Measurements from ENCODE around the gene DEFB131A. TPM values are rescaled to one million over a fixed set of nuclear protein-coding genes. Genes with fewer than 3 reads are reported as not detected.
"Not testable (repeated sequence)": the region's sequence is repeated elsewhere in the genome, so short reads cannot be mapped to it uniquely, and the experiment has no call there.

DEFB131A gene
- total and polyA plus RNA-seq, 5 donors from 2014 or later, result not detected

DNA sequence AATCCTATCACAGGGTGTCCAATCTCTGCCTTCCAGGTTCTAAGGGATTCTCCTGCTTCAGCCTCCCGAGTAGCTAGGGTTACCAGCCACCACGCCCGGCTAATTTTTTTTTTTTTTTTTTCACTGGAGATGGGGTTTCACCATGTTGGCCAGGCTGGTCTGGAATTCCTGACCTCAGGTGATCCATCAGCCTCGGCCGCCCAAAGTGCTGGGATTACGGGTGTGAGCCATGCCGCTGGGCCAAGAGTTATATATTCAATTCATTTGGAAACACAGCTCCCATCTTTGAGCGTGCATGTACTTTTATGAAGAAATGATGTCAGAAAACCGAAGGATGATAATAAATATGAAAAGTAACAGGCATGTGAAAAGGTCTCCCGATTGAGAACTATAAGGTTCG, 38.7 kb downstream of the DEFB131A start:
- not testable (repeated sequence) for H3K4me1 ChIP-seq (ENCODE audit: control insufficient read depth, insufficient read depth, low read length, poor library complexity, severe bottlenecking); H3K27me3 ChIP-seq (ENCODE audit: control insufficient read depth, insufficient read depth, low read length); H3K27me3 Mint-ChIP-seq; H3K9me3 Mint-ChIP-seq; H3K4me3 ChIP-seq (ENCODE audit: low read depth, low read length); ATAC-seq (ENCODE audit: low read depth in 2 of 2); H3K9me3 ChIP-seq (ENCODE audit: control insufficient read depth in 2 of 2, low read length in 2 of 2); H3K27ac ChIP-seq (ENCODE audit: insufficient read depth, low read length, poor library complexity, severe bottlenecking); H3K36me3 ChIP-seq (ENCODE audit: control insufficient read depth, insufficient read depth, low read length); H3K36me3 Mint-ChIP-seq; DNase-seq; H3K4me3 Mint-ChIP-seq; H3K27ac Mint-ChIP-seq; H3K4me1 Mint-ChIP-seq

DNA sequence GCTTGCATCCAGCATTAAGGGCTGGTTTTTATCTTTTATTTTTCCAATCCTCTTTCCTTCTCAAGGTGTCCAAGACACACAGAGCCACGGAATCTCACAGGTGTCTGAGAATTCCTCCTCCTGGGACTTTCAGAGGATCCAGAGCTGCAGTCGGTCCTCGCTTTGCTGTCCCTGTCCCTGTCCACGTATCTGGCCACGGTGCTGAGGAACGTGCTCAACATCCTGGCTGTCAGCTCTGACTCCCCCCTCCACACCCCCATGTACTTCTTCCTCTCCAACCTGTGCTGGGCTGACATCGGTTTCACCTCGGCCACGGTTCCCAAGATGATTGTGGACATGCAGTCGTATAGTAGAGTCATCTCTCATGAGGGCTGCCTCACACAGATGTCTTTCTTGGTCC, 39.5 kb downstream of the DEFB131A start:
- not testable (repeated sequence) for H3K4me1 ChIP-seq (ENCODE audit: control insufficient read depth, insufficient read depth, low read length, poor library complexity, severe bottlenecking); H3K36me3 Mint-ChIP-seq; H3K9me3 ChIP-seq (ENCODE audit: control insufficient read depth in 2 of 2, low read length in 2 of 2); H3K27ac ChIP-seq (ENCODE audit: insufficient read depth, low read length, poor library complexity, severe bottlenecking); H3K36me3 ChIP-seq (ENCODE audit: control insufficient read depth, insufficient read depth, low read length); H3K4me1 Mint-ChIP-seq; H3K4me3 Mint-ChIP-seq; H3K9me3 Mint-ChIP-seq; DNase-seq; H3K27me3 ChIP-seq (ENCODE audit: control insufficient read depth, insufficient read depth, low read length); H3K27me3 Mint-ChIP-seq; H3K27ac Mint-ChIP-seq; ATAC-seq (ENCODE audit: low read depth in 2 of 2); H3K4me3 ChIP-seq (ENCODE audit: low read depth, low read length)

GRCh38 chr4:9486880-9487279, 42.7 kb downstream of the DEFB131A start:
- not testable (repeated sequence) for DNase-seq; H3K4me1 ChIP-seq (ENCODE audit: control insufficient read depth, insufficient read depth, low read length, poor library complexity, severe bottlenecking); ATAC-seq (ENCODE audit: low read depth in 2 of 2); H3K4me3 Mint-ChIP-seq; H3K27me3 Mint-ChIP-seq; H3K27me3 ChIP-seq (ENCODE audit: control insufficient read depth, insufficient read depth, low read length); H3K36me3 ChIP-seq (ENCODE audit: control insufficient read depth, insufficient read depth, low read length); H3K36me3 Mint-ChIP-seq; H3K4me3 ChIP-seq (ENCODE audit: low read depth, low read length); H3K9me3 ChIP-seq (ENCODE audit: control insufficient read depth in 2 of 2, low read length in 2 of 2); H3K9me3 Mint-ChIP-seq; H3K4me1 Mint-ChIP-seq; H3K27ac ChIP-seq (ENCODE audit: insufficient read depth, low read length, poor library complexity, severe bottlenecking); H3K27ac Mint-ChIP-seq

- not testable (repeated sequence) for H3K27me3 Mint-ChIP-seq; H3K36me3 ChIP-seq (ENCODE audit: control insufficient read depth, insufficient read depth, low read length); H3K4me3 Mint-ChIP-seq; DNase-seq; ATAC-seq (ENCODE audit: low read depth in 2 of 2); H3K4me1 ChIP-seq (ENCODE audit: control insufficient read depth, insufficient read depth, low read length, poor library complexity, severe bottlenecking); H3K36me3 Mint-ChIP-seq; H3K27ac Mint-ChIP-seq; H3K4me3 ChIP-seq (ENCODE audit: low read depth, low read length); H3K27ac ChIP-seq (ENCODE audit: insufficient read depth, low read length, poor library complexity, severe bottlenecking); H3K27me3 ChIP-seq (ENCODE audit: control insufficient read depth, insufficient read depth, low read length); H3K9me3 ChIP-seq (ENCODE audit: control insufficient read depth in 2 of 2, low read length in 2 of 2); H3K4me1 Mint-ChIP-seq; H3K9me3 Mint-ChIP-seq
Observed at GRCh38 chr4:9488796-9489195, 44.6 kb downstream of the DEFB131A start.

DNA sequence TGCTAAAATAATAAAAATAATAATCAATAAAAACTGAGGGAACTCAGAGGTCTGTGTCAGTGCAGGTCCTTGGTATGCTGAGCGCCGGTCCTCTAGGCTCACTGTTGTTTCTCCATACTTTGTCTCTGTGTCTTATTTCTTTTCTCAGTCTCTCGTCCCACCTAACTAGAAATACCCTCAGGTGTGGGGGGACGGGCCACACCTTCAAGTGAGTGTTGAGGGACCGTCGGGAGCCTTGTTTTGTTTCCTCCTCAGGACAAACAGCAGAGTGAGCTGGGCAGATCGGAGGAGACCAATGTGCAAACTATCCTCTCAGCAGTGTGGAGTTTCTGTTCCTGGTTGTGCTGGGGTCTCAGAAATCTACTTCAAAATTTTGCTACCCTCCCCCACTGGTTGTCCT, 46.3 kb downstream of the DEFB131A start:
- not testable (repeated sequence) for H3K9me3 Mint-ChIP-seq; H3K27ac ChIP-seq (ENCODE audit: insufficient read depth, low read length, poor library complexity, severe bottlenecking); DNase-seq; H3K27me3 ChIP-seq (ENCODE audit: control insufficient read depth, insufficient read depth, low read length); H3K4me3 ChIP-seq (ENCODE audit: low read depth, low read length); H3K4me1 Mint-ChIP-seq; H3K9me3 ChIP-seq (ENCODE audit: control insufficient read depth in 2 of 2, low read length in 2 of 2); H3K27ac Mint-ChIP-seq; H3K27me3 Mint-ChIP-seq; H3K4me1 ChIP-seq (ENCODE audit: control insufficient read depth, insufficient read depth, low read length, poor library complexity, severe bottlenecking); H3K4me3 Mint-ChIP-seq; ATAC-seq (ENCODE audit: low read depth in 2 of 2); H3K36me3 ChIP-seq (ENCODE audit: control insufficient read depth, insufficient read depth, low read length); H3K36me3 Mint-ChIP-seq

DNA sequence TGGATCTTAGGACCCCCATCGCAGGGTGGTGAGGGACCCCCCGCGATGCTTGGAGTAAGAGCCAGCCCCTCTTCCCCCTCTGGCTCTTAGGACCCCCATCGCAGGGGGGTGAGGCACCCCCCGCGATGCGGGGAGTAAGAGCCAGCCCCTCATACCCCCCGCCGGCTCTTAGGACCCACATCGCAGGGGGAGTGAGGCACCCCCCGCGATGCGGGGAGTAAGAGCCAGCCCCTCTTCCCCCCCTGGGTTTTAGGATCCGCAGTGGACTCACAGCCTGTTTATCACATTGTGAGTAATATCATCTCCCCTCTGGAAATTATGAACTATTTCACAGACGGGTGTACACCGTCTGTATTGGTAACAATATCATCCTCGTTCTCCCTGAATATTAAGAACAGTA, 46.8 kb downstream of the DEFB131A start:
- H3K27me3 Mint-ChIP-seq; ATAC-seq (ENCODE audit: low read depth in 2 of 2); H3K36me3 Mint-ChIP-seq; H3K9me3 ChIP-seq (ENCODE audit: control insufficient read depth in 2 of 2, low read length in 2 of 2); H3K36me3 ChIP-seq (ENCODE audit: control insufficient read depth, insufficient read depth, low read length); H3K4me1 Mint-ChIP-seq; H3K27me3 ChIP-seq (ENCODE audit: control insufficient read depth, insufficient read depth, low read length); H3K9me3 Mint-ChIP-seq; H3K27ac Mint-ChIP-seq; H3K4me1 ChIP-seq (ENCODE audit: control insufficient read depth, insufficient read depth, low read length, poor library complexity, severe bottlenecking); H3K4me3 ChIP-seq (ENCODE audit: low read depth, low read length); H3K27ac ChIP-seq (ENCODE audit: insufficient read depth, low read length, poor library complexity, severe bottlenecking); DNase-seq; H3K4me3 Mint-ChIP-seq: not testable (repeated sequence)

GRCh38 chr4:9493589-9493988, 49.4 kb downstream of the DEFB131A start:
- not testable (repeated sequence) for H3K27me3 Mint-ChIP-seq; H3K4me1 ChIP-seq (ENCODE audit: control insufficient read depth, insufficient read depth, low read length, poor library complexity, severe bottlenecking); H3K4me3 ChIP-seq (ENCODE audit: low read depth, low read length); H3K9me3 ChIP-seq (ENCODE audit: control insufficient read depth in 2 of 2, low read length in 2 of 2); H3K27ac ChIP-seq (ENCODE audit: insufficient read depth, low read length, poor library complexity, severe bottlenecking); H3K27ac Mint-ChIP-seq; ATAC-seq (ENCODE audit: low read depth in 2 of 2); H3K4me1 Mint-ChIP-seq; H3K4me3 Mint-ChIP-seq; H3K36me3 ChIP-seq (ENCODE audit: control insufficient read depth, insufficient read depth, low read length); H3K36me3 Mint-ChIP-seq; DNase-seq; H3K9me3 Mint-ChIP-seq; H3K27me3 ChIP-seq (ENCODE audit: control insufficient read depth, insufficient read depth, low read length)

GRCh38 chr4:9494256-9495035, 50.2 kb downstream of the DEFB131A start:
- not testable (repeated sequence) for H3K27ac ChIP-seq (ENCODE audit: insufficient read depth, low read length, poor library complexity, severe bottlenecking); ATAC-seq (ENCODE audit: low read depth in 2 of 2); H3K4me1 Mint-ChIP-seq; H3K27me3 Mint-ChIP-seq; H3K36me3 ChIP-seq (ENCODE audit: control insufficient read depth, insufficient read depth, low read length); H3K9me3 Mint-ChIP-seq; H3K4me3 ChIP-seq (ENCODE audit: low read depth, low read length); H3K4me1 ChIP-seq (ENCODE audit: control insufficient read depth, insufficient read depth, low read length, poor library complexity, severe bottlenecking); H3K4me3 Mint-ChIP-seq; H3K9me3 ChIP-seq (ENCODE audit: control insufficient read depth in 2 of 2, low read length in 2 of 2); DNase-seq; H3K27ac Mint-ChIP-seq; H3K36me3 Mint-ChIP-seq; H3K27me3 ChIP-seq (ENCODE audit: control insufficient read depth, insufficient read depth, low read length)

All from CD4-positive, CD25-positive, alpha-beta regulatory T cell (primary cell).